Esophagus muscularis mucosa (tissue), 4 donors: Measurements from ENCODE around the gene LYZL4. TPM values are rescaled to one million over a fixed set of nuclear protein-coding genes. Genes with fewer than 3 reads are reported as not detected.
A peak's percentile ranks its signal among the peaks of the same experiment; 100 is the strongest.

Experiments used
- DNase-seq: peaks from one replicate; pipeline ENCODE4 v3.0.0-alpha.2; 2017; ENCODE audit errors: extremely low spot score
- H3K27ac ChIP-seq, 4 donors: fragments of 200-600 bp; sonication (generic); replicated peaks in 1 of 4; 1 replicate in 3 of 4; 2 replicates in 1 of 4; pipeline ENCODE4 v1.5.1; 2016 to 2019; ENCODE audit warnings: mild to moderate bottlenecking in 1 of 4
- H3K27me3 ChIP-seq, 4 donors: fragments of 200-600 bp; sonication (generic); one replicate each; pipeline versions ENCODE4 v1.5.1 to v1.6.0; 2016 to 2019
- H3K36me3 ChIP-seq, 4 donors: fragments of 200-600 bp; sonication (generic); one replicate each; pipeline ENCODE4 v1.5.1; 2016 to 2019
- H3K4me1 ChIP-seq, 4 donors: fragments of 200-600 bp; sonication (generic); one replicate each; pipeline ENCODE4 v1.5.1; 2016 to 2019
- H3K4me3 ChIP-seq, 4 donors: fragments of 200-600 bp; sonication (generic); 1 replicate in 2 of 4; 2 replicates in 2 of 4; pipeline ENCODE4 v1.5.1; 2016 to 2019; ENCODE audit warnings: mild to moderate bottlenecking in 4 of 4, moderate library complexity in 1 of 4
- H3K9me3 ChIP-seq, 4 donors: fragments of 200-600 bp; sonication (generic); 1 replicate in 3 of 4; 2 replicates in 1 of 4; pipeline ENCODE4 v1.5.1; 2016 to 2019
- CTCF ChIP-seq, 3 experiments: fragments of 200-600 bp in 2 of 3; fragments of 450-650 bp in 1 of 3; sonication (generic) in 2 of 3; IDR thresholded peaks; one replicate each; pipeline ENCODE4 v1.5.1; 2017 to 2019; ENCODE audit warnings: antibody characterized with exemption in 3 of 3, mild to moderate bottlenecking in 2 of 3, moderate library complexity in 1 of 3
- EP300 ChIP-seq: sonication (generic); formaldehyde crosslinking; IDR thresholded peaks from one replicate; pipeline ENCODE4 v1.6.1; 2017; ENCODE audit warnings: antibody characterized with exemption
- POLR2A ChIP-seq: fragments of 450-650 bp; IDR thresholded peaks from one replicate; pipeline ENCODE4 v1.6.1; 2017; ENCODE audit warnings: antibody characterized with exemption, moderate library complexity, mild to moderate bottlenecking, low read depth
- POLR2AphosphoS5 ChIP-seq, 2 donors: sonication (generic); formaldehyde crosslinking; IDR thresholded peaks; one replicate each; pipeline ENCODE4 v1.6.1; 2017; ENCODE audit warnings: antibody characterized with exemption in 2 of 2
- WGBS: methylation state at CpG from one replicate; pipeline ENCODE4 v1.1.5; 2018; 5-methylcytosine and 5-hydroxymethylcytosine counted together
- intact Hi-C: fragments of 100-400 bp; cut with DNase I; formaldehyde crosslinking; loops from one replicate; pipeline ENCODE4 v1.15.1; 2023
- total RNA-seq, 4 donors: library from RNA; depleted of rRNA; stranded (reverse); fragments of >200 nt; gene quantifications; one replicate each; pipeline versions ENCODE4 v1.1.0 to v1.2.1, GENCODE V29; 2016

Gene LYZL4
- total RNA-seq, 4 donors from 2014 or later, result not detected

DNA sequence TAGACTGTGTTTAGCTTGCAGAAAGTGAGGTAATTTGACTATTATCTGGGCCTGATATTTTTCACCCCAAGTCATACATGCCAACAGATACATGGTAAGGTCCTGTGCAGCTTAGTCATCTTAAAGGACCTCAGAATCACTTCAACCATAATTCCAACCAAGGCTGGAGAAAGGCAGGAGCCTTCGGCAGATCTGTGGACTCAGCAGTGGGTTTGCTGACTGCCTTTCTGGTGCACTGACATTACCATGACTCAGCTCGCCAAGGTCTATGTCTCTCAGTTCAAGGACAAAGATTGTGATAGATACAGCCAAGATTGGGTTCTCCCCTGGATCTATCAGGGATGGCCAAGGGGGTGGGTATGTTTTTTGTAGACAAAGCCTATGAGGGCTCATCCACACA, 32.7 kb downstream of the LYZL4 start:
- no peak for TF ChIP-seq POLR2A
- TF ChIP-seq POLR2AphosphoS5 (IDR thresholded peaks at IDR 0.05), result no peak
- no peak for TF ChIP-seq EP300
- no peak for TF ChIP-seq CTCF (IDR thresholded peaks at IDR 0.05)
- H3K4me3 ChIP-seq, result no peak overlapping the region
- H3K4me1 ChIP-seq, result peaks cover 0 to 13% (median 10%) of the 10 kb centered on the region in 4 donors
- intact Hi-C loops, result no loop called here
- no peak overlapping the region for H3K27ac ChIP-seq
- no peaks in the 10 kb centered on the region for H3K36me3 ChIP-seq
- WGBS, result 100% methylated on average over 2 of the region's 2 CpGs
- no peaks in the 10 kb centered on the region for H3K9me3 ChIP-seq
- H3K27me3 ChIP-seq, result no peaks in the 10 kb centered on the region
- no peak for DNase-seq

DNA sequence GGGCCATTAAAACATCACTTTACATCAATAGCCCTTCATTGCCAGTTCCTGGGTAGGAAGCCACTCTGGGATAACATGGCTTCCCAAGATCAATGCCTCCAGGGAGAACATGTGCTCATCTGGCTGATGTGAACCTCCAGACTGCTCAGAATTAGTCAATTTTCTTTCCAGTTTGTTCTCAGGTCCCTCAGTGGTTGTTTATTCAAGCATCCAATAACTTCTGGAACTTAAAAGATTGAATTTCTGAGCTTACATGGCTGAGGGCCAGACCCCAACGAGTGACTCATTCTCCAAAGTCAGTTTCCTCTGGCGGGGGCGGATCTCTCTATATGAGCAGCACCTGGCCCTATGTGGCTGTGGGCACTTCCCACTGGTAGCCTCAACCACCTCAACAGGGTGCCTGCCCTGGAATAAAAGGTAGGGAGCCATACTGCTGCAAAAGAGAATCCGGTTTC, 34.0 kb downstream of the LYZL4 start:
- no peaks in the 10 kb centered on the region for H3K36me3 ChIP-seq
- peak; percentile 88 for DNase-seq
- 60% methylated on average over 4 of the region's 4 CpGs for WGBS
- peaks cover 0 to 18% (median 15%) of the 10 kb centered on the region in 4 donors for H3K4me1 ChIP-seq
- TF ChIP-seq CTCF (IDR thresholded peaks at IDR 0.05) (no peak), POLR2AphosphoS5 (IDR thresholded peaks at IDR 0.05) (no peak), EP300 (no peak), POLR2A (no peak)
- intact Hi-C loops, result no loop called here
- no peak overlapping the region for H3K4me3 ChIP-seq
- H3K27me3 ChIP-seq, result no peaks in the 10 kb centered on the region
- no peak overlapping the region for H3K27ac ChIP-seq
- no peaks in the 10 kb centered on the region for H3K9me3 ChIP-seq

DNA sequence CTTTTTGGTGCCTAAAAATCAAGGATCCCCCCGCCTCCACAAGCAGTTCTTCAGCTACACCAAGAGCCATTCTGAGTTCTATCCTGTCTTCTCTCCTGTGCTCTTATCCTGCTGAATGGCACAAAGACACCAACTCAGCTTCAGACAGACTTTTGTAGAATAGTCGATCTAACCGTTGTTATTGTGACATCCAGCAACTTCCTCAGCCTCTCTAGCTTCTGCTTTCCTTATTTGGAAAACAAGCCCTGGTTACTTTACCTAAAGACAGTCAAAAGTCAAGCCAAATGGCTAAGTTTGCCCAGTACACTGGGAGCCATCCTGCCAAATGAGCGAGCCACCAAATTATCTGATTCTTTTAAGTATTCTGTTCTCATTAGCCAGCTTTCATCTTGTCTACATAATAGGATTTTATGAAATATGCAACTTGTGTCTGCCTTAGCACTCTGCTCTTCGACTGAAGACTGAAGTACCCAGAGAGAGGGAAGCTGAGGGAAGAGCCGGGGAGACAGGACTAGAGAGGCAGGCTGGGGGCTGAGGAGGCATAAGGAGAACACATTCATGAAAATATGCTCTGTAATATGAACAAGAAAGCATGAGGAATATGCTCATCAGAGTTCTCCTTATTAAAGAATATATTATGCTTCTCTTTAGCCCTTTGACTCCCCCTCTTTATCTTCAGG, 35.1 kb downstream of the LYZL4 start:
- H3K4me3 ChIP-seq, result no peak overlapping the region
- TF ChIP-seq POLR2A, result no peak
- no peak for TF ChIP-seq EP300
- TF ChIP-seq POLR2AphosphoS5 (IDR thresholded peaks at IDR 0.05), result no peak
- H3K27ac ChIP-seq, result no peak overlapping the region
- intact Hi-C loops, result no loop called here
- no peak for DNase-seq
- H3K36me3 ChIP-seq, result no peaks in the 10 kb centered on the region
- H3K9me3 ChIP-seq, result peaks cover 0 to 4% (median 0%) of the 10 kb centered on the region in 4 donors
- H3K4me1 ChIP-seq, result peaks cover 0 to 18% (median 15%) of the 10 kb centered on the region in 4 donors
- no peaks in the 10 kb centered on the region for H3K27me3 ChIP-seq
- WGBS, result 71% methylated on average over 6 of the region's 6 CpGs

DNA sequence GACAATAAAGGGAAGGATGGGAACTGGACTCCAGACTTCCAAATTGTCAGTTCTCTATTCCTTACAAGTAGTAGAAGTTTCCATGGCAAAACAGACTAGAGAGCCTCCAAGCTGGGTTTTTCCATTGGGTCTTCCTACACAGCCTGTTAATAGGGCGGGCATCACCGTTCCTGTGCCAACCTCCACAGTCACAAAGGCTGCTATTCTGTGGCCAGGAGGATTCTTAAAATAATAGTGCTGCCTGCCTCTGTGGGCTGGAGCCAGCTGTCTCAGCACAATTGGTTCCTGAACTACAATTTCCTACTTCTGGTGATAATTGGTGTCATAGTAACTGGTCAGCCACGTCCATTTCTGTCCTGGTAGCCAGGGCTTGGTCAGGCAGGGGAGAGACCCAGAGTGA, 38.6 kb downstream of the LYZL4 start:
- intact Hi-C loops, result no loop called here
- H3K27me3 ChIP-seq, result no peaks in the 10 kb centered on the region
- 82% methylated on average over 3 of the region's 3 CpGs for WGBS

More for the DNA sequence above, 38.6 kb downstream of the LYZL4 start:
- H3K27ac ChIP-seq, result peak overlapping the region in 1 of 4 donors; percentile 38
- peaks cover 3 to 47% (median 33%) of the 10 kb centered on the region in 4 donors for H3K4me1 ChIP-seq
- H3K36me3 ChIP-seq, result no peaks in the 10 kb centered on the region
- no peak for DNase-seq
- no peak overlapping the region for H3K4me3 ChIP-seq
- TF ChIP-seq POLR2A, result no peak
- no peak for TF ChIP-seq EP300
- TF ChIP-seq POLR2AphosphoS5 (IDR thresholded peaks at IDR 0.05), result no peak
- no peak for TF ChIP-seq CTCF (IDR thresholded peaks at IDR 0.05)
- peaks cover 0 to 4% (median 0%) of the 10 kb centered on the region in 4 donors for H3K9me3 ChIP-seq
